ENCODE data around the gene NPHP4.
"Not testable (repeated sequence)": the region's sequence is repeated elsewhere in the genome, so short reads cannot be mapped to it uniquely, and the experiment has no call there.

NPHP4 gene

GRCh38 chr1:6022193-6022592 is 30.0 kb upstream of the NPHP4 start:
- no peak for FAIRE-seq

- FAIRE-seq: no peak
Observed at GRCh38 chr1:6019166-6019845, 27.1 kb upstream of the NPHP4 start.

GRCh38 chr1:6017654-6018053 is 25.4 kb upstream of the NPHP4 start:
- FAIRE-seq: not testable (repeated sequence)

GRCh38 chr1:6016191-6016865 is 24.1 kb upstream of the NPHP4 start:
- FAIRE-seq: no peak

GRCh38 chr1:6014130-6014999 is 22.1 kb upstream of the NPHP4 start:
- FAIRE-seq: no peak

- FAIRE-seq: no peak
Observed at GRCh38 chr1:6013491-6013890, 21.3 kb upstream of the NPHP4 start.

GRCh38 chr1:6012529-6013318 is 20.5 kb upstream of the NPHP4 start:
- no peak for FAIRE-seq

- no peak for FAIRE-seq
Observed at GRCh38 chr1:6011946-6012258, 19.7 kb upstream of the NPHP4 start.

- no peak for FAIRE-seq
Observed at GRCh38 chr1:6011161-6011945, 19.1 kb upstream of the NPHP4 start.

- no peak for FAIRE-seq
Observed at GRCh38 chr1:6010554-6010953, 18.3 kb upstream of the NPHP4 start.

GRCh38 chr1:6009120-6010040 is 17.2 kb upstream of the NPHP4 start:
- FAIRE-seq: no peak

GRCh38 chr1:6008696-6009095 is 16.5 kb upstream of the NPHP4 start:
- no peak for FAIRE-seq

- no peak for FAIRE-seq
Observed at GRCh38 chr1:6008084-6008415, 15.8 kb upstream of the NPHP4 start.

- FAIRE-seq: no peak
Observed at GRCh38 chr1:6007318-6008083, 15.3 kb upstream of the NPHP4 start.

GRCh38 chr1:6006882-6007281 is 14.7 kb upstream of the NPHP4 start:
- FAIRE-seq: no peak

GRCh38 chr1:6005276-6005917 is 13.2 kb upstream of the NPHP4 start:
- no peak for FAIRE-seq

- no peak for FAIRE-seq
Observed at GRCh38 chr1:6004412-6005123, 12.3 kb upstream of the NPHP4 start.

- FAIRE-seq: no peak
Observed at GRCh38 chr1:6003568-6004411, 11.6 kb upstream of the NPHP4 start.

Measured in G401.6 (cell line).